Myometrial cell (primary cell): ENCODE data around the gene LRRC32. TPM values are rescaled to one million over a fixed set of nuclear protein-coding genes. Genes with fewer than 3 reads are reported as not detected.

ENCODE experiments used
- total RNA-seq: library from RNA; depleted of rRNA; stranded (reverse); fragments of >200 nt; gene quantifications from 2 replicates; pipeline ENCODE4 v1.2.3, GENCODE V29; 2015

LRRC32 gene, protein sequence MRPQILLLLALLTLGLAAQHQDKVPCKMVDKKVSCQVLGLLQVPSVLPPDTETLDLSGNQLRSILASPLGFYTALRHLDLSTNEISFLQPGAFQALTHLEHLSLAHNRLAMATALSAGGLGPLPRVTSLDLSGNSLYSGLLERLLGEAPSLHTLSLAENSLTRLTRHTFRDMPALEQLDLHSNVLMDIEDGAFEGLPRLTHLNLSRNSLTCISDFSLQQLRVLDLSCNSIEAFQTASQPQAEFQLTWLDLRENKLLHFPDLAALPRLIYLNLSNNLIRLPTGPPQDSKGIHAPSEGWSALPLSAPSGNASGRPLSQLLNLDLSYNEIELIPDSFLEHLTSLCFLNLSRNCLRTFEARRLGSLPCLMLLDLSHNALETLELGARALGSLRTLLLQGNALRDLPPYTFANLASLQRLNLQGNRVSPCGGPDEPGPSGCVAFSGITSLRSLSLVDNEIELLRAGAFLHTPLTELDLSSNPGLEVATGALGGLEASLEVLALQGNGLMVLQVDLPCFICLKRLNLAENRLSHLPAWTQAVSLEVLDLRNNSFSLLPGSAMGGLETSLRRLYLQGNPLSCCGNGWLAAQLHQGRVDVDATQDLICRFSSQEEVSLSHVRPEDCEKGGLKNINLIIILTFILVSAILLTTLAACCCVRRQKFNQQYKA
- total RNA-seq, result 1.6 and 6.9 TPM in 2 replicates

DNA sequence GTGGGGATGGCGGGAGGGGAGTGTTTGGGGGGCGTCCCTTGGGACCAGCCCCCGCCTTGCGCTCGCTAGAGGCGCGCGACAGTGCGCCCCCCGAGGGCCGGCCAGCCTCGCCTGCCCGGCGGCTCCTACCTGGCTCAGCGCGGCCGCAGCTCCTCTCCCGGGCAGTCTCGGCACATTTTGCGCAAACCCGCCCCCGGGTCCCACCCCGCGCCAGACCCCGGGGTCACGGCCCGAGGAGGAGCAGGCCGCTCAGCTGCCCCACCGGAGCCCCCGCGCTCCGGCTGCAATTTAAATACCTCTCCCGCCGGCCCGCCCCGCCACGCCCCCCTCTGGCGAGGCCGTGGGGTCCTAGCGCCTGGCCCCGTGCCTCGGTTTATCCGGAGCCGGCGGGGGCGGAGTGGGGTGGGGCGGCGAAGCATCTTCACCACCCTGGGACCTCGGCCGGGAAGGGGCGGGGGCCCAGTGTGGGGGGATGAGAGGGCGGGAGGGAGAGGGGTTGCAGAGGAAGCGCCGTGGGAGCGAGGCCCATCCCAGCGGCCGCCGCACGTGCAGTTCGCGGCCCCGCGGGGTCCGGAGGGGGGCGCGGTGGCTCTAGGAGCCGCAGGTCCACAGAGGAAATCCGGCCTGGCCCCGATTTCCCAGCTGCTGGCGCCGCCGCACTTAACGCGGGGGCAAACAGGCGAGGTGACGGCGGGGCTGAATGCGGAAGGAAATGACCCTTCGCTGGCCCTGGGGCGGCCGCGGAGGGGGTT lies at the start of gene LRRC32:
Gene LRRC32 (minus strand): TSS at position 263 of the 752 bp plus-strand sequence. CDS start 4,793 bp downstream, outside the sequence.

Other genes starting within 250 kb of the LRRC32 start
- gene EMSY, start 225.7 kb downstream of the LRRC32 start, total RNA-seq, result 5.2 and 8.0 TPM in 2 replicates
- 21.1 and 24.8 TPM in 2 replicates for gene TSKU, start 112.6 kb upstream of the LRRC32 start, total RNA-seq
- gene ACER3, start 190.2 kb upstream of the LRRC32 start, total RNA-seq, result 6.3 and 16.8 TPM in 2 replicates